Inferior parietal cortex (tissue), 1 donor: ENCODE measurements around the gene CACNA1G.

Source experiments
- DNase-seq: peaks from one replicate; pipeline ENCODE4 v3.0.0-alpha.2; 2016; ENCODE audit errors: extremely low spot score

The CACNA1G gene

GRCh38 chr17:50672831-50673551 lies 112.5 kb downstream of the CACNA1G start:
- no peak for DNase-seq

GRCh38 chr17:50675190-50675589 lies 114.7 kb downstream of the CACNA1G start:
- DNase-seq: no peak

- no peak for DNase-seq
Observed at GRCh38 chr17:50675627-50676026, 115.1 kb downstream of the CACNA1G start.

GRCh38 chr17:50676065-50676975 lies 115.8 kb downstream of the CACNA1G start:
- no peak for DNase-seq
